Measurements from ENCODE around the gene PRPH.

The PRPH gene

DNA sequence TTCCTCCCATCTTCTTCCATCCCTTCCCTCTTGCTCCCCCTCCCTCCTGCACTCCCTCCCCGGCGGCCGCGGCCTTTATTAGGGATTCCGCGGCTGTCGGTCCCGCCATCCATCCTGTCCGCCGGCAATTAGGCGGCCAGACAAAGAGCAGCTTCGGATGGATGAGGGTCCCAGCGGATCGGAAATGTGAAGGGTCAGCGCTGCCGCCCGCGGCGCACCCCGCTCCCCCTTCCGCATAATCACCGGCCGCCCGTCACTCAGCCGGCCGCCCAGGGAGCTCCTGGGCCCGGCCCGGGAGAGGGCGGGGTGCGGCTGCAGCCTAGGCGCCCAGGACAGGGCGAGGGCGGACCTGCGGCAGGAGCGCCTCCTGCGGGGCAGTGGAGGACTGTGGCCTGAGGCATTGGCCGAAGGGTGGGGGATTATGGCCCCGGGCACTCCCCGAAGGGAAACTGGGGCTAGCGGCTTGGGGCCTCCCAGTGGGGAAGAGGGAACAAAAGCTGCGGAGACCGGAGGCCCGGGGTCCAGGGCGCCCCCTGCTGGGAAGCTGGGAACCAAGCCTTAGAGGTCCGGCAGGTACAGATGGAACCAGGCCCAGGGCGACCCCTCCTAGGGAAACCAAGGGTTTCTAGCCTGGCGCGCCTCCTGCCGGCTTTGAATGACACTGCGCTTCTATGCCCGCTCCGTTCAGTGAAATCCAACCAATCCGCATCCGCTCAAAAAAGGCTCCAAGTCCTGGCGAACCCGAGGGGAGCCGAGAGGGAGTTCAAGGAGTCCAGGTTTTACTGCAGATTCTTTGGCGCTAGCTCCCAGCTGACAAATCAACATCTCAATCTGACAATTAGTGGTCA lies 47.3 kb downstream of the PRPH start:
- no peak overlapping the region for H3K27ac Mint-ChIP-seq (ENCODE audit: low read depth)
- H3K36me3 Mint-ChIP-seq (ENCODE audit: insufficient read depth): peaks cover 10% of the 10 kb centered on the region
- peaks cover 39% of the 10 kb centered on the region for H3K4me1 Mint-ChIP-seq
- DNase-seq (ENCODE audit: low spot score in 2 of 2) (peak; percentile 58 to 64), ATAC-seq (replicated peaks; ENCODE audit: extremely low read depth, poor library complexity, severe bottlenecking) (peak; percentile 71)
- peak overlapping the region; percentile 72 for H3K4me3 Mint-ChIP-seq
- no peaks in the 10 kb centered on the region for H3K9me3 Mint-ChIP-seq
- H3K27me3 Mint-ChIP-seq: peaks cover 54% of the 10 kb centered on the region

DNA sequence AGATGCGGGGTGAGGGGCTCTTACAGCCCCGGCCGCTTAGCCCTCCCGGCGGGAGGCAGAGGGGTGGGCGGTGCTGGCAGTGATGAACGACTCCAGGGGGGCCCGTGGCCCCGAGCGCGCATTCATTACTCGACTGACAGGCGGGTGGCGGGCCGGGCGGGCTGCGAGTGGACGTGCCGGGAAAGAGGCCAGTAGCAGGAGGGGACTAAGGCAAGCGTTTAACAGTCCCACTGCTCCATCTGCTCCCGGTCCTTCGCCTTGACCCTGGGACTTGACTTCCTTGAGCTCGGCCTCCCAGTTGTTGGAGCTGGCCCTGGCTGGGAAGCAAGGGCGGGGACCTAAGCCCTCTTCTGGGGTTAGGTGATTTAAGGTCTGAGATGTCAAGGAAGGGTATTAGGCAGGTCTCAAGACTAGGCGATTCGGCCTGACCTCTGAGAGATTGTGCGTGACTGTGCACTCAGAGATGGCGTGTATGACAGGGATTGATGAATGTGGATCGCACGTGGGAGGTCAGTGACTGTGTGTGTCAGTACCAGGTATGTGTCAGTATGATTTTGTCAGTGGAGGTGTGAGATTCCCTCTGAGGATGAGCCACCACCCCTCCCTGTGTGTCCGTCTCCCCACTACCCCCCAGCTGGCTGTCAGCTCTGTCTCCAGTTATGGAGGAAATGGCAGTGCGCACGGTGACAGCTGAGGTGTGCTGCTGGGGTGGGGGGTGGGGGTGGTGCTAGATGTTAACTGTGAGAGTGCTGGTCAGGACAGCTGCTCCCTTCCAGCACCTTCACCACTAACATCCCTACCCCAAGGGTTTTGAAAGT lies 48.2 kb downstream of the PRPH start:
- Mint-ChIP-seq H3K36me3 (ENCODE audit: insufficient read depth) (peaks cover 12% of the 10 kb centered on the region), H3K27ac (ENCODE audit: low read depth) (peak overlapping the region; percentile 70), H3K4me1 (peaks cover 34% of the 10 kb centered on the region), H3K27me3 (peaks cover 55% of the 10 kb centered on the region), H3K9me3 (no peaks in the 10 kb centered on the region), H3K4me3 (peak overlapping the region; percentile 72)
- DNase-seq (ENCODE audit: low spot score in 2 of 2): no peak
- peak; percentile 27 for ATAC-seq (replicated peaks; ENCODE audit: extremely low read depth, poor library complexity, severe bottlenecking)

DNA sequence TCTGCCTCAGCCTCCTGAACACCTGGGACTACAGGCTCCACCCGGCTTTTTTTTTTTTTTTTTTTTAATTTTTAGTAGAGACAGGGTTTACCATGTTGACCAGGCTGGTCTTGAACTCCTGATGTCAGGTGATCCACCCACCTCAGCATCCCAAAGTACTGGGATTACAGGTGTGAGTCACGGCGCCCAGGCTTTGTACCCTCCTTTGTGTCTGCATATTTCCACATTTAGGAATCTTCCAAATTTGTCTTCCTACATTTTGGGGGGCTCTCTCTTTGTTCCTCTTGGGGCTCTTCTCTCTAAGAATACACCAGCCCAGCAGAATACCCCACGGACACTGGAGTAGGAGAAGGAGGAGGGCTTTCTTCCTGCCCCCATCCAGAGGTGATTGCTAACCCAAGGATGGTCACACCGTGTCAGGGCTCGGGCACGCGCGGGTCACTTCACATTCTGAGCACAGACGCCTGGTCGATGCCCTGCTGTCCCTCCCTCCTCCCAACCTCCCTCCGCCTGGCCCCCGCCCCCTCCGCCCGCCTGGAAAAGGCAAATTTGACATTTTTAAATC lies 49.6 kb downstream of the PRPH start:
- peak overlapping the region; percentile 83 for H3K4me3 Mint-ChIP-seq
- H3K9me3 Mint-ChIP-seq: no peaks in the 10 kb centered on the region
- no peak for DNase-seq (ENCODE audit: low spot score in 2 of 2)
- H3K27me3 Mint-ChIP-seq: peaks cover 55% of the 10 kb centered on the region
- H3K27ac Mint-ChIP-seq (ENCODE audit: low read depth): no peak overlapping the region
- peaks cover 34% of the 10 kb centered on the region for H3K4me1 Mint-ChIP-seq
- no peak for ATAC-seq (replicated peaks; ENCODE audit: extremely low read depth, poor library complexity, severe bottlenecking)
- peaks cover 12% of the 10 kb centered on the region for H3K36me3 Mint-ChIP-seq (ENCODE audit: insufficient read depth)

DNA sequence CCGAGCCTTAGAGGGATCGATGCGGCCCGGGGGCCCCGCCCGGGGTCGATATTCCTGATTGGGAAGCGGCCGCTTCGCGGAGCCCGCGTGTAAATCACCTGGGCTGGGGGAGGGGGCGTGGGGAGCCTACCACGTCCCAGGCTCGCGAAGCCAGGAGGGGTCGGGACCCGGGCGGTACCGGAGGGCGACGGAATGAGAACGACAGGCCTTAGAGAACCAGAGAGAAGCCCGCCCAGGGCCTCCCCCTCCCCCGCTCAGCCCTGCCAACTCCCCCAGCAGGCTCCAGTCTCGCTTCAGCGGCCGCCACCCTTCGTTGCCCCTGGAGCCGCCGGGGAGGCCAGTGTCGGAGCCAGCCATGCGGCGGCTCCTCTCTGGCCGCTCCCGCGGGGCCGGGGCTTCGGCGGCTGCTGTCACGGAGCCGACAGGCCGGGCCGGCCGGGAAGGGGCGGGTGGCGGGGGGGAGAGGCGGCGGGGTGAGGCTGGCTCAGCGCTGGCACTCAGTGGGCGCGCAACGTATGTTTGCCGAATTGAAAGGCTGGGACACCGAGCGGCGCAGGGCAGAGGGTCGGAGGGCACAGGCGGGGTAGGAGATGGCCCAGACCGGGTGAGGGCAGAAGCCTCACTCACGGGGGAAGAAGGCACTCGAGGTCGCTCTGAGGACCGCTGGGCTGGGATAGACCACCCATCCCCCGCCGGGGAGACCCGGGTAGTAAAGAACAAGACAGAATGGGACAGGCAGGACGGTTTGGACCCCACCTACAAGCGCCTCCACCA lies 50.3 kb downstream of the PRPH start:
- H3K36me3 Mint-ChIP-seq (ENCODE audit: insufficient read depth): peaks cover 12% of the 10 kb centered on the region
- H3K4me3 Mint-ChIP-seq: peak overlapping the region; percentile 83
- no peak for ATAC-seq (replicated peaks; ENCODE audit: extremely low read depth, poor library complexity, severe bottlenecking)
- peaks cover 34% of the 10 kb centered on the region for H3K4me1 Mint-ChIP-seq
- H3K9me3 Mint-ChIP-seq: no peaks in the 10 kb centered on the region
- H3K27me3 Mint-ChIP-seq: peaks cover 56% of the 10 kb centered on the region
- H3K27ac Mint-ChIP-seq (ENCODE audit: low read depth): no peak overlapping the region
- no peak for DNase-seq (ENCODE audit: low spot score in 2 of 2)

DNA sequence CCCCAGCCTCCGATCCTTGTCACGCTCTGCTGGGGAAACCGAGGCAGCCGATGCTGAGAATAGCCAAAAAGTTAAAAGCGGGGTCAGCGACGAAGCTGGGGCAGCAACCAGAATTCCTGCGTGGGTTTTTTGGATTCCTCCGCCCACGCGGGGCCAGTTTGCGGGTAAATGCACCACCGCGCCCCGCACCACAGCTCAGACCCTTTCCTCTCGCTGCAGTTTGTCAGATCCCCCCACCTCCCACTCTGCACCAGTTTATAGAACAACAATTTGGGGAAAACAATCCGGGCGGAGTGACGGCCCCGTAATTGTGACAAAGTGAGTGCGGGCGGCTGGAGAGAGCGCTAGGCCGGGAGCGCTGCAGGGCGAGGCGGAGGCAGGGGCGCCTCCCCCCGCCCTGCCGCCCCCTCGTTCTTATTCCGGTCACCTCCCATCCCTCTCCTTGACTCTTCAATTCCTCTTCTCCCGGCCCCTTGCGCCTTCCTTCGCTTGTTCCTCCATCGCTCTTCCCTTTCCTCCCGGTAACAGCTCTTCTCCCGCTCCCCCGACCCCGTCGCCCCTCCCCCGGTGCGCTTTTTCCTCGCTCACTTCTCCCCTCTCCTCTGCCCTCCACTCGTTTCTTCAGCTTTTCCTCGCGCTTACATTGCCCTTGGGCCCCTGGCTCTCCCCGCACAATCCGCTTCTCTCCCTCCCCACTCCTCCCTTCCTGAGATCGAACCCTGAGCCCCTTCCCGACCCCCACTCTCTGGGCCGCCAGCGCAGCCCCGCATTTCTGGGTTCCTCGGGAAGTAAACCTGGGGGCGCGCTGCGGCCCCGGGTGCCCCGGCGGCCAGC lies 51.1 kb downstream of the PRPH start:
- peak overlapping the region; percentile 83 for H3K4me3 Mint-ChIP-seq
- peak overlapping the region; percentile 73 for H3K27ac Mint-ChIP-seq (ENCODE audit: low read depth)
- no peak for ATAC-seq (replicated peaks; ENCODE audit: extremely low read depth, poor library complexity, severe bottlenecking)
- H3K9me3 Mint-ChIP-seq: no peaks in the 10 kb centered on the region
- no peak for DNase-seq (ENCODE audit: low spot score in 2 of 2)
- peaks cover 34% of the 10 kb centered on the region for H3K4me1 Mint-ChIP-seq
- peaks cover 12% of the 10 kb centered on the region for H3K36me3 Mint-ChIP-seq (ENCODE audit: insufficient read depth)
- peaks cover 56% of the 10 kb centered on the region for H3K27me3 Mint-ChIP-seq

DNA sequence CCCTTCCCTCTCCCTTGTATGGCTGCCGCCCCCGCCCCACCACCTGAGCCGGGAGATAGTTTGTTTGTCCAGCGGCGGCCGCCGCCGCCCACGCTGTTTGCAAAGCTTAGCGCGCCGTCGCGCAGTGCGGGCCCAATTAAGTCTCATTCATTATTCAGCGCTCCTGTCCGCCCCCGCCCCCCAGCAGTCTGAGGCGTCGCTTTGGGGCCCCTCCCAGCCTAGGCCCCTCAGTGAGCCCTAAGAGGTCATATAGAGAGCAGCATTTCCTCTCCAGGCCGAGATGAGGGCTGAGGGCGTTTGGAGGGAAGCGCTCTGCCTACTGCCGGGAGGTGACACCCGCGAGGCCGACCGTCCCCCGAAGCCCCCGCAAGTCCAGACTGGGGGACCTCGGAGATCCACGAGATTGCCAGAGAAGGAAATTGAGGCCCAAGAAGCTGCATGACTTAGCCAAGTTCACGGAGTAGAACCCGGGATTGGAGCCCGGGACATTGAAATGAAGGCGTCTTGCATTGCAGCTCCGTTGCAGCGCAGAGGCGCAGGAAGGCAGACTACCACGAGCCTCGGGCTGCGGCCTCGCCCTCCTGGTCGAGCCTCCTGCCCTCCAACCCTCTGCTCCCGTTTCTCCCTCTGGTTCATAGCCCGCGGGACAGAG lies 51.8 kb downstream of the PRPH start, which contains the start of gene DNAJC22:
TSS of gene DNAJC22 (plus strand) at position 230 of the 652 bp plus-strand sequence. CDS start 1,985 bp downstream, outside the sequence.
- DNase-seq (ENCODE audit: low spot score in 2 of 2): no peak
- H3K9me3 Mint-ChIP-seq: no peaks in the 10 kb centered on the region
- H3K27ac Mint-ChIP-seq (ENCODE audit: low read depth): peak within 1 kb of the TSS; percentile 73

DNA sequence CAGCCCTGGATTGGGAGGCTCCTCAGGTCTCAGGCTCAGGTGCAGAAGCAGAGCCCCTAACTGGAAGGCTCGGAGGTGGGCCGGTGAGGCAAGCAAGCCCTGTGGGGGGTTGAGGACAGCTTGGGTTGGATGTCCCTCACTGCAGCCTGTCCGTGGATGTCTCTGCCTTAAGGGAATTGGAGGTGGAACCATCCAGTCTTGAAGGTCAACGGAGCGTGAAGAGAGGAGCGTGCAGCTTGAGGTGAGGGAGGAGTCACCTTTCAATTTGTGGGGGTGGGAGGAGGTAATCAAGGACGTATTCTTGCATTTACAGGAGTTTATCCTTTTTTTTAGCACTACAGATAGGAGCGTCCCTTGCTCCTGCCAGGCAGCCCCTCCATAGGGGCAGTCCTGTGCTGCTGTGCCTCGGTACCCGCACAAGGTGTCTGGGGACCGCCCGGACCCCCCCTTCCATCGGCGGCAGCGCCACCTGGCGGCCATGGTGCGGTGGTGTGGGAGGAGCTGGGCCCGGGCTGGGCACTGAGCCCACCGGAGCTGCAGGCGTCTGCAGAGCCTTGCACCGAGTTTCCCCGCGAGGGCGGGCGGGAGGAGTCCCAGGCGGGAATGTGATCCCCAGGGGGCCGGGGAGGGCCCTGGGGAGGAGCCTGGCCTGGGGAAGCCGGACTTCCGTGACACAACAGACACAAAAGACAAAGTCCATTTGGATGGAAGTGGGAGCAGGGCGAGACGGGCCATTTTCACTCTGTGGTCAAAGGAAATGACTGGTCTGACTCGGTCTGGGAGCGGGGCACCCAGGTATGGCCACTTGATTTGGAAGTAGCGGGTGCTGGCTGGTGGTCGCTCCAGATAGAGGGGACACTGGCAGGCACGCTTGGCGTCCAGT lies 52.6 kb downstream of the PRPH start:
- Mint-ChIP-seq H3K4me3 (peak overlapping the region; percentile 83), H3K27ac (ENCODE audit: low read depth) (peak overlapping the region; percentile 73), H3K27me3 (peaks cover 71% of the 10 kb centered on the region), H3K36me3 (ENCODE audit: insufficient read depth) (peaks cover 11% of the 10 kb centered on the region), H3K9me3 (no peaks in the 10 kb centered on the region), H3K4me1 (peaks cover 32% of the 10 kb centered on the region)
- DNase-seq (ENCODE audit: low spot score in 2 of 2) (peak; percentile 69 to 80), ATAC-seq (replicated peaks; ENCODE audit: extremely low read depth, poor library complexity, severe bottlenecking) (peak; percentile 83)

More for the DNA sequence above, 51.8 kb downstream of the PRPH start, which contains the start of gene DNAJC22:
- ATAC-seq (replicated peaks; ENCODE audit: extremely low read depth, poor library complexity, severe bottlenecking): peak; percentile 29
- peaks cover 12% of the 10 kb centered on the region for H3K36me3 Mint-ChIP-seq (ENCODE audit: insufficient read depth)
- peak within 1 kb of the TSS; percentile 83 for H3K4me3 Mint-ChIP-seq
- peaks cover 63% of the 10 kb centered on the region for H3K27me3 Mint-ChIP-seq
- H3K4me1 Mint-ChIP-seq: peaks cover 34% of the 10 kb centered on the region
